Skin of body (tissue), 2 donors: ENCODE data around the gene COX4I2. TPM values are rescaled to one million over a fixed set of nuclear protein-coding genes. Genes with fewer than 3 reads are reported as not detected.

Experiments
- DNase-seq: peaks from one replicate; lab custom pipeline; 2025; lab: John Stamatoyannopoulos, UW
- total RNA-seq: library from RNA; depleted of rRNA; stranded (reverse); fragments of >200 nt; gene quantifications from one replicate; pipeline ENCODE4 v1.2.3, GENCODE V29; 2014

COX4I2 gene
- total RNA-seq, 1 donor from 2014 or later: 4.1 TPM

- DNase-seq: no peak
Measured at GRCh38 chr20:31675828-31676608, 38.3 kb downstream of the COX4I2 start.

- no peak for DNase-seq
Measured at GRCh38 chr20:31676609-31676989, 38.9 kb downstream of the COX4I2 start.

GRCh38 chr20:31677553-31678260, 40.0 kb downstream of the COX4I2 start:
- no peak for DNase-seq

- DNase-seq: no peak
Measured at GRCh38 chr20:31678389-31679356, 41.0 kb downstream of the COX4I2 start.

DNA sequence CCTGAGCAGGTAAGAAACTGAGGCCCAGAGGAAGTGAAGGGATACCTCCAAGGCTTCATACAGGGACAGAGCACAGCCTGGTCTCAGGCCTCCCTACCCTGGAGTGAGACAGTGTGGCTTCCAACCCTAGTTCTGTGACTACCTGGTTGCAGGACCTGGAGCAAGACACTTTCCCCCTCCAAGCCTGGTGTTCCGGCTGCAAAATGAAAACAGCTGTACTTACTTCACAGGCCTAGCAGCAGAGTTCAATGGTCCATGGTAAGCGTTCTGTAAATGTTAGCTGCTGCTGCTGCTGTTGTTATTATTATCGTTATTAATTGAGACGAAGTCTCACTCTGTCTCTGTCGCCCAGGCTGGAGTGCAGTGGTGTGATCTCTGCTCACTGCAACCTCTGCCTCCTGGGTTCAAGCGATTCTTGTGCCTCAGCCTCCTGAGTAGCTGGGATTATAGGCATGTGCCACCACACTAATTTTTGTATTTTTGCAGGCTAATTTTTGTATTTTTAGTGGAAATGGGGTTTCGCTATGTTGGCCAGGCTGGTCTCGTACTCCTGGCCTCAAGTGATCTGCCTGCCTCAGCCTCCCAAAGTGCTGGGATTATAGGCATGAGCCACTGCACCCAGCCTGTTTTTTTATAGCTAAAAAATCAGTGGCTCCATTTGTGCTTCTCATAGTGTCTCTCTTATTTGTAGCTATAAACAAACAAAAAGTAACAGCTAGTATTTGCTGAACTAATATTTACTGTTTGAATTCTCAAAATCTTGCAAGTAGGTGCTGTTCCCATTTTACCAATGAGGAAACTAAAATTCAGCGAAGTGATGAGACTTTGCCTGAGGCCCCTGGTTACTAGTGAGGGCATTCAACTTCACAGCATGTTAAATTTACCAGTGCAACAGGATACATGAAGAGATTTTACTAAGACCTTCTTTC, 41.9 kb downstream of the COX4I2 start:
- DNase-seq: no peak

GRCh38 chr20:31680286-31681127, 42.8 kb downstream of the COX4I2 start:
- DNase-seq: no peak

- DNase-seq: no peak
Measured at GRCh38 chr20:31681128-31681727, 43.5 kb downstream of the COX4I2 start.

- no peak for DNase-seq
Measured at GRCh38 chr20:31681769-31682168, 44.1 kb downstream of the COX4I2 start.

DNA sequence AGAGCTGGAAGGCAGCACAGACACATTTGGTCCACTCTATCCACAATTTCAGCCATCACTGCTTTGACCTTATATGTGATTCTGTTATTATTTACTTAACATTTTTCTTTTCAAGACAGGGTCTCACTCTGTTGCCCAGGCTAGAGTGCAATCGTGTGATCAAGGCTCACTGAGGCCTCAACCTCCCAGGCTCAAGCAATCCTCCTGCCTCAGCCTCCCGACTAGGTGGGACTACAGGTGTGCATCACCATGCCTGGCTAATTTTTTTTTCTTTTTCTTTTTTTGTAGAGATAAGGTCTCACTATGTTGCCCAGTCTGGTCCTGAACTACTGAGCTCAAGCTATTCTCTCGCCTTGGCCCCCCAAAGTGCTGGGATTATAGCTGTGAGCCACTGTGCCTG, 44.6 kb downstream of the COX4I2 start:
- DNase-seq: no peak

DNA sequence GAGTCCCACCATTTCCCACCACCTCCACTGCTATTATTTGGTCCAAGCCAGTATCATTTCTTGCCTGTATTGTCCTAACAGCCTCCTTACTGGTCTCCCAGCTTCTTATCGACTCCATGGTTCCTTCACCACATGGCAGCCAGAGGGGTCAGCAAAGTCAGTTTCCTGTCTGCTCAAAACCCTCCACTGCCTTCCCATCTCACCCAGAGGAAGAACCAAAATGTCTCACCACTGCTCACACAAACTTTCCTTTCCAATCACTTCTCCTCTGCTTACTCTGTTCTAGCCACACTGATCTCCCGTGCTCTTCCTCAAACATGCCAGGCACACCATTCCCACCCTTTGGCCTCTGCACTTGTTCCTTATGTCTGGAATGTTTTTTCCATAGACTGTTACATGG, 45.2 kb downstream of the COX4I2 start:
- no peak for DNase-seq

DNA sequence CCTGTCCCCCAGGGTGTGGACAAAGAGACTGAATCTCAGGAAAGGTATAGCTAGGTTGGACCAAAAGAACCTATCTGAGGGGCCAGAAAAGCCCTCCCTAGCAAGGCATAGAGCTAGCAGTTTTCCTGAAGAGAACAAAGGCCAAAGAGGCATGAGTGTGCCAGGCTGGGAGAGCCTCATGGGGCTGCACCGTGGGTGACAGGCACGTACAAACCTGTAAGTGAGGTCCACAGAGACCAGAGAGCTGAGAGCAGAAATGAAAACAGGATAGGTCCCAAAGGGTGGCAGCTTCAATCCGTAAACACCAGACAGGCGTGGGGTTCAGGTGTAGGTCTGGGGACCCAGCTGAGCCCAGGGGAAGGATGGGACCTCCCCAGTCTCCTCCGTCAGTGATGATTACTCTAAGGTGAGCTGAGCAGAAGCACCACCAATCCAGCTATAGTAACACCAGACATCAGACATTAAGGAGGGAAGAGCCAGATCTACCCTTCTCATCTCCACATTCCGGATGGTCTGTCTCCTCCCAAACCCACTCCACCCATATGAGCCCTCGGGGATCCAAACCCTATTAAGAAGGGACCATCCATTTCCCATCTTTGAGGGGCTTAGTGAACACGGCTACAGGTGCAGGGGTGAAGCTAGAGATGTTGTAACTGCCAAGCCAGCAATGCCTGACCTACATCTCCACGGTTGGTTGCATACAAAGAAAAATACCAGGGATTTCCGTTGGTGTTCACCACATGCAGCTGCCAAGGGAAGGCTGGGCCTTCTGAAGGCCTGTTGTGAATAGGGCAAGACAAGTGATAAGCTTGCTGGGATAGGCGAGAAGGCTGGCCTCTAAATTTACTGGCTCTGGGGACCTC, 46.7 kb downstream of the COX4I2 start:
- DNase-seq: no peak

DNA sequence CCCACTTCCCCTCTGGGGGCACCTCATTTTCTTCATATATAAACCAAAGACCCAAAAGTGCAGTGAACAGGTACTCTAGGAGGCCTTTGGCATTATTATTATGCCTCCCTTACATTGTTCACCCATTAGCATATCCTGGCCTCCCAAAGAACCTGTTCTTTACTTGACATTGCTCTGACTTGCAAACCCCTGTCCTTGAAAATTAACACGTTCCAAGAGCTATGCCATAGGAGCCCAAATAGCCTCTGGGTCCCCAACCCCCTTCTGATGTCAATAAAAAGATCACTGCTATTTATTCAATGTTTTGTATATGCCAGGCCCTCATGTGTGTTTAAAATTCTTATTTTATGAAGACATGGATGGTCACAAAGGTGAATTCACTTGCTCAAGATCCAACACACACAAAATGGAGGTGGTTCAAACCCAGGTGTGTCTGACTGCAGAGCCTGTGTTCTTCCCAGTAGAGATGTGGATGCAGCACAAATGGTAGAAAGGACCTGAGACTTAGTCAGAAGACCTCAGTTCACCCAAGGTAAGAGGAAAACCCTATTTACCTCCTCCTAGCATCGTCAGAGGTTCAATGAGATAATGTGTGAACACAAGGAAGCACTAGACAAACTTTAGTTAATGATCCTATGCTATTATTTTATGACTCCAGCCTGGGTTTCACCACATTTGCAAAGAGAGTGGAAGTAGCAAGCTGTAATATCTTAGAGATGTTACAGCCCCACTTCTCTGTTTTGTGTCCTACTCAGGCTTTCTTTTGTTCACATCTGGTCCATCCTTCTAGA, 48.3 kb downstream of the COX4I2 start:
- no peak for DNase-seq

- no peak for DNase-seq
Measured at GRCh38 chr20:31687777-31688176, 50.1 kb downstream of the COX4I2 start.

DNA sequence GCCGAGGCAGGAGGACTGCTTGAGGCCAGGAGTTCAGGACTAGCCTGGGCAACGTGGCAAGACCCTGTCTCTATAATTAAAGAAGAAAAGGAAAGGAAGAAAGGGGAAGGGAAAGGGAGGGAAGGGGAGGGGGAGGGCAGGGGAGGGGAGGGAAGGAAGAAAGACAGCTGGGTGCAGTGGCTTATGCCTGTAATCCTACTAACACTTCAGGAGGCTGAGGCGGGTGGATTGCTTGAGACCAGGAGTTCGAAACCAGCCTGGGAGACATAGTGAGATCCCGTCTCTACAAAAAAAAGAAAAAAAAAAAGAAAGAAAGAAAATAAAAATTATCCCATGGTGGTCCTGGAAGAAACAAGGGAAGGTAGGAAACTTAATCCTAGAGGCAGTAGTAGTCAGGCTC, 51.4 kb downstream of the COX4I2 start:
- no peak for DNase-seq

- no peak for DNase-seq
Measured at GRCh38 chr20:31690124-31690666, 52.5 kb downstream of the COX4I2 start.

GRCh38 chr20:31691646-31692275, 54.0 kb downstream of the COX4I2 start:
- DNase-seq: no peak

DNA sequence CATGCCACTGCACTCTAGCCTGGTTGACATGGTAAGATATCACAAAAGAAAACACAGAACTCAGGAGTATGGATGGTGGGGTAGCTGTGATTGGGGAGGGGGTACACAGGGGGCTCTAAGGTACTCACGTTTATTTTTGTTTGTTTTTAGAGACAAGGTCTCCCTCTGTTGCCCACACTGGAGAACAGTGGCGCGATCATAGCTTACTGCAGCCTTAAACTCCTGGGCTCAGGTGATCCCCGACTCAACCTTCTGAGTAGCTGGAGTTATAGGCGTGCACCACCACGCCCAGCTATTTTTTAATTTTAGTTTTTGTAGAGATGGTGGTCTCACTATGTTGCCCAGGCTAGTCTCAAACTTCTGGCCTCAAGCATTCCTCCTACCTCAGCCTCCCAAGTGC, 55.7 kb downstream of the COX4I2 start:
- no peak for DNase-seq
